Right renal cortex interstitium (tissue), 3 donors: ENCODE results near the gene TGM6. TPM values are rescaled to one million over a fixed set of nuclear protein-coding genes. Genes with fewer than 3 reads are reported as not detected.

Experiments
- DNase-seq, 3 donors: peaks; one replicate each; pipeline ENCODE4 v3.0.0-alpha.2; 2013; ENCODE audit warnings: low read depth in 3 of 3, low spot score in 2 of 3
- polyA plus RNA-seq, 3 donors: library from polyadenylated mRNA; unstranded; fragments of 120-200 nt; gene quantifications; one replicate each; pipeline ENCODE4 v1.2.1, GENCODE V29; 2013; ENCODE audit not compliant: insufficient read length in 3 of 3

TGM6 gene
- polyA plus RNA-seq, 3 donors, result not detected

GRCh38 chr20:2451939-2452732 is 71.4 kb downstream of the TGM6 start:
- peak in 2 of 3 donors; percentile 18 to 56 for DNase-seq

DNA sequence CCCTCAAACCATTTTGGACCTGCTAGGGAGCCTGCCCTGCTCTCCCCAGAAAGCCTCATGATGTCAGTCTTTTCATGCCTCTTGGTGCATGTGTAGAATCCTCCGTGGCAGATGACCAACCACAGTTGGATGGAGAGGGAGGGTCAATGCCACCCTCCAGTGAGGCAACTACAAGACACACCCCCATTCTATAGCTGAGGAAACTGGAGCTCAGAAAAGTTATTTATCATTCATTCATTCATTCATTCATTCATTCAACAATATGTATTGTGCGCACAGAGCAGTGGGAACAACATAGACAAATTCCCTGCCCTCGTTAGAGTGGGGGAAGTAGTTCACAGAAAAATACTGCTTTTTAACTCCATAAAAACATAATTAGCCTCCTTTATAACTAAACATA is 73.1 kb downstream of the TGM6 start:
- no peak for DNase-seq

GRCh38 chr20:2455771-2456497 is 75.2 kb downstream of the TGM6 start:
- no peak for DNase-seq

GRCh38 chr20:2458919-2459499 is 78.3 kb downstream of the TGM6 start:
- no peak for DNase-seq

GRCh38 chr20:2459981-2460751 is 79.5 kb downstream of the TGM6 start:
- no peak for DNase-seq

DNA sequence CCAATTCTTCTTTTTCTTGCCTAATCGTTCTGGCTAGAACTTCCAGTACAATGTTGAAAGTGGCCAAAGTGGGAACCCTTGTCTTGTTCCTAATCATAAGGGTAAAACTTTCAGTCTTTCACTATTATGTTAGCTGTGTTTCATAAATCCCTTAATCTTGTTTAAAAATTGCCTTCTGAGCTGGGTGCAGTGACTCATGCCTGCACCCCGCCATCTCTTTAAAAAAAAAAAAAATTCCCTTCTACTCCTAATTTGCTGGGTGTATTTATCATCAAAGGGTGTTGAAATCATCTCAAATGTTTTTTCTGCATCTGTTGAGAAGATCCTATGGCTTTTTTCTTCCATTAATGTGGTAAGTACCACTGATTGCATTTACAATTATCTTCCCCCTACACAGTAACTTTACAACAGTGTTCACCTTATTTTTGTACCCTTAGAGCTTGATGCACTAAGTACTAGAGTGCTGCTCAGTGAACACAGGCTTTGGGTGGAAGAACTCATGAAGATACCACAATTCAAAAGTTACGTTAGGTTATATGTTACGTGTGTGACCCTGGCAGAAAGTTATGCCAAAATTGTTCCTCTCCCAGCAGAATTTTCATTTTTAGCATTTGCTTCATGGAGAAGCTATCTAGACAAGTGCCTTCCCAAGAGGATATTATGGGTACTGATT is 80.2 kb downstream of the TGM6 start:
- no peak for DNase-seq

DNA sequence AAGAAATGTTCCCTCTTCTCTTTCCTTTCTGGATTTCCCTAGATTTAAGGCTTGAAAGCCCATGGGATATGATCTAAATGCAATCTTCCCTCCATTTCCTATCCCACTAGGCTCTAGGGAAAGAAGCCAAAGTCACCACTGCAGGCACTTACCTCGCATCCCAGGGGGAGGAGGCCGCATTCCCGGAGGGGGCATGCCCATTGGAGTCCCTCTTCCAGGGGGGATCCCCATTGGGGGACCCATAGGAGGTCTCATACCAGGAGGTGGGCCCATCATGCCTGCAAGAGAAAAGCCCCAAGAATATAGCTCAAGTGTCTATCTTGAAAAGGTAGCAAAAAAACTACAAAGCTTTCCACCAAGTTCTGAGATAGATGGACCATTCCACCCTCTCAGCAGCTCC is 81.8 kb downstream of the TGM6 start:
- DNase-seq, result no peak

- DNase-seq, result no peak
Observed at GRCh38 chr20:2463616-2464365, 83.1 kb downstream of the TGM6 start.

GRCh38 chr20:2465100-2465499 is 84.4 kb downstream of the TGM6 start:
- DNase-seq, result no peak

DNA sequence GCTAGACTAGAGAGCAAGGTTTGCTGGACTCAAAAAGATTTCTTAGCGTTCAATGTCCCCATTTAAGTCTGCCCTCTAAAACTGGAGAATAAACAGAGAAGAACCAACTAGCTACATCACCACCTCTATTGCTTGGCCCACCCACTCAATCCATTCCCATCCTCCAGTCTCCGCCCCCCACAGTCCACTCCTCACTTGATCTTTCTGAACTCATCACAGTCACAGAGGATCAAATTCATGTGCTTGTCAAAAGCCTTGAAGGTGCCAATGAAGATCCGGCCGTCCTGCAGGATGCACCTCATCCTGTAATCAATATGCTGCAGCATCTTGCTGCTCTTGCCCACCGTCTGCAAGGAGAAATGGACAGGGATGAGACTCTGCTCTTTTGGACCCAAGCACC is 86.7 kb downstream of the TGM6 start:
- no peak for DNase-seq

DNA sequence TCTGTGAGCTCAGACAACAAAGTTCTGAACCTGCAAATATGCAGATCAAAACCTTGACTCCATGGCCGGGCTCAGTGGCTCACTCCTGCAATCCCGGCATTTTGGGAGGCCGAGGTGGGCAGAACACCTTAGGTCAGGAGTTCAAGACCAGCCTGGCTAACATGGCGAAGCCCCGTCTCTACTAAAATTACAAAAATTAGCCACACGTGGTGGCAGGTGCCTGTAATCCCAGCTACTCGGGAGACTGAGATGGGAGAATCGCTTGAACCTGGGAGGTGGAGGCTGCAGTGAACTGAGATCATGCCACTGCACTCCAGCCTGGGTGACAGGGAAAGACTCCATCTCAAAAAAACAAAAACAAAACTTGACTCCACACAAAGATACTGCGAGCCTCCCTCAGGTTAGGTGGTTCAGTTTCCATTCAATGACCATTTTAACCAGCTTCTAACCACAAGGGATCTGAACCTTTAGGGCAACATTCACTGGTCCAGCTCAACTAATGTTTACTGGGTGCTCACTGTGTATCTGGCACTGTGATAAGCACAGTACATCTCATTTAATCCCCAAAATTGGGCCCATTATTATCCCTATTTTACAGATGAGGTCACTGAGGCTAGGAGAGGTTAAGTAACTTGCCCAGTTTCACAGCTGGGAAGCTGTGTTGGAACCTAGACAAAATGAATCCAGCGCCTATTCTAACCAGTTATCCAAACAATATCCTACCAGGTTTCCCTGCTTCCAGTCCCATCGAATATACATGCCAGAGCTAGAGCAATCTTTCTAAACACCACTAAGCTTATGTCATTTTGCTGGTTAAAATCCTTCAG is 88.1 kb downstream of the TGM6 start:
- no peak for DNase-seq

GRCh38 chr20:2469991-2470422 is 89.3 kb downstream of the TGM6 start:
- DNase-seq, result peak in 2 of 3 donors; percentile 26 to 31

- peak; percentile 92 to 97 (median 96) for DNase-seq
Observed at GRCh38 chr20:2470423-2471193, 89.9 kb downstream of the TGM6 start, which contains the start of gene SNRPB. TSS of gene SNRPB (minus strand) at chr20:2470789. CDS start at chr20:2470690, 99 bp downstream.

- DNase-seq, result no peak
Observed at GRCh38 chr20:2473516-2473915, 92.8 kb downstream of the TGM6 start.

DNA sequence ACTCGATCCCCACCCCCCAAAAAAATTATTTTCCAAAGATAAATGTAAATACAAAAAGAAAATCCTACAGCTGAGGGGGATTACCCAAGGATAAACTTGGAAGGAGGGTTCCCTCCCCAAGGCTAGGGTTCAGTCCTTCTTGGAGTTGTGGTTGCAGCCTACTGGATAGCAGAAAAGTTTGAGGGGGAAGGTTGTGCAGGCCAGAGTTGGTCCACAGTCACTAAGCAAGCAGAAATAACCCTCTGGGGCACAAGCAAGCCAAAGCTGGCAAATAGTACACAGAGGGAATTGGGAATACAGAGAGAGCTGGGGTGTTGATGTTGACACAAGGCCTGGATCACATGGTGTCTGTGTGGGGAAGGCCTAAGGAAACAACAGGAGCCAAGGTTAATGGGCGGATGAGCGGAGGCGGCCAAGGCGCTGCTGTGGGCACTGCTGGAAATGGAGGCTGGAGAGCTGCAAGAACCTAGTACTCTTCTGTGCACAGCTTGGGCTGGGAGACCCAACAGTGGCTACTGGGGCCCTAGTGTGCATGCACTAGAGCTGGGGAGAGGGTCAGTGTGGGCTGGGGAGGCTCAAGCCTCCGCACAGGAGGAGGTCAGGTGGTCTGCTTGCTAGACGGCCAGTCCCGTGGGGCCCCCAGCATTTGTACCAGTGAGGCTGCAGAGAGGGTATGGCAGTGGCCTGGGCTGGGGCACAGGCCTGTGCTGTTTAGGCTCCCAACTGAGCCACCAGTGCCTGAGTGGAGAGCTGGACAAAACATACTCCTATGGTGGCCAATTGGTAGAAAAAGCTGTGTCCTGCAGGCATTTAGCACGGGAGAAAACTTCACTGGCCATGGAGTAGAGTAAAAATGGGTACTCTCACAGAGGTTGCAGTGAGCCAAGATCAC is 95.4 kb downstream of the TGM6 start:
- no peak for DNase-seq

- DNase-seq, result no peak
Observed at GRCh38 chr20:2476742-2477615, 96.3 kb downstream of the TGM6 start.
